Heart left ventricle (tissue), 16 donors: ENCODE measurements around the gene OPCML. TPM values are rescaled to one million over a fixed set of nuclear protein-coding genes. Genes with fewer than 3 reads are reported as not detected.

ENCODE experiments used
- ATAC-seq, 4 donors: fragments of 200-7000 bp; cut with Tn5 transposase; one replicate each; pipeline ENCODE4 v1.9.1; 2020 to 2022; ENCODE audit warnings: moderate library complexity in 4 of 4, mild to moderate bottlenecking in 3 of 4, moderate number of reproducible peaks in 1 of 4
- DNase-seq, 5 donors: peaks; one replicate each; pipeline ENCODE4 v3.0.0-alpha.2; 2020
- H3K27ac ChIP-seq, 12 donors: fragments of 200-600 bp; sonication (generic) in 4 of 12; one replicate each; pipeline versions ENCODE4 v1.5.0 to v1.8.0; 2016 to 2022; ENCODE audit warnings: mild to moderate bottlenecking in 2 of 12
- H3K27me3 ChIP-seq, 9 donors: fragments of 200-600 bp; sonication (generic) in 2 of 9; one replicate each; pipeline versions ENCODE4 v1.5.1 to v1.8.0; 2016 to 2022; ENCODE audit warnings: mild to moderate bottlenecking in 3 of 9
- H3K36me3 ChIP-seq, 9 donors: fragments of 200-600 bp; sonication (generic) in 2 of 9; one replicate each; pipeline versions ENCODE4 v1.5.0 to v1.8.0; 2018 to 2022; ENCODE audit warnings: mild to moderate bottlenecking in 2 of 9
- H3K4me1 ChIP-seq, 12 donors: fragments of 200-600 bp; sonication (generic) in 4 of 12; one replicate each; pipeline versions ENCODE4 v1.5.0 to v1.8.0; 2016 to 2022; ENCODE audit warnings: mild to moderate bottlenecking in 3 of 12
- H3K4me3 ChIP-seq, 12 donors: fragments of 200-600 bp; sonication (generic) in 4 of 12; one replicate each; pipeline versions ENCODE4 v1.5.0 to v1.8.0; 2017 to 2022; ENCODE audit warnings: mild to moderate bottlenecking in 9 of 12, moderate library complexity in 4 of 12
- H3K9me3 ChIP-seq, 12 donors: fragments of 200-600 bp; sonication (generic) in 4 of 12; one replicate each; pipeline versions ENCODE4 v1.5.0 to v1.8.0; 2016 to 2022; ENCODE audit warnings: mild to moderate bottlenecking in 1 of 12
- POLR2A ChIP-seq, 2 donors: fragments of 450-650 bp; IDR thresholded peaks; one replicate each; pipeline ENCODE4 v1.6.1; 2017; ENCODE audit warnings: antibody characterized with exemption in 2 of 2, mild to moderate bottlenecking in 2 of 2, moderate library complexity in 2 of 2
- WGBS, 4 donors: extraction: QIAGEN DNeasy Blood & Tissue Kit in 2 of 4; methylation state at CpG; one replicate each; pipeline versions ENCODE4 v1.1.5 to v1.1.7; 2013 to 2018; 5-methylcytosine and 5-hydroxymethylcytosine counted together
- intact Hi-C, 10 donors: fragments of 100-400 bp; cut with DNase I; formaldehyde crosslinking; loops; one replicate each; pipeline versions ENCODE4 v1.11.1 to v1.14.2; 2022
- polyA plus RNA-seq, 2 donors: library from polyadenylated mRNA; stranded (reverse); fragments of 200-250 nt; gene quantifications; one replicate each; pipeline ENCODE4 v1.2.3, GENCODE V29; 2013
- total RNA-seq, 9 donors: library from RNA; depleted of rRNA in 2 of 9; stranded (reverse); fragments of >200 nt in 2 of 9; fragmentation: NEBNext Ultra II Directional in 3 of 9; extraction: Animal tissue kit (Norgen Biotek cat#: 25700) in 3 of 9; gene quantifications; one replicate each; pipeline versions ENCODE4 v1.1.0 to v1.2.4, GENCODE V29; 2016 to 2023
- TF ChIP-seq, protein P1 (sequence below), 12 donors: fragments of 200-600 bp; sonication (generic) in 4 of 12; IDR thresholded peaks; one replicate each; pipeline versions ENCODE4 v1.5.0 to v1.8.0; 2018 to 2022; ENCODE audit warnings: antibody characterized with exemption in 12 of 12, mild to moderate bottlenecking in 5 of 12
- donor health status: ischemic (EF 13 %, LVEDD 7.1; RV severe dilation, severe dysfunction).
- donor health status: healthy with polysubstance abuse.
- donor health status: DM: no; HTN: yes; CAD: no.
- donor health status: DM: no; HTN: no; CAD: no.
- donor health status: ischemic (EF 25% LVEDD 6.9; RV normal size, moderate dysfunction).
- donor health status: ischemic (EF 25% LVEDD 5.7; RV mildly dilated, moderate dysfunction).
- donor health status: healthy.
- donor health status: DM: yes; HTN: yes; CAD: no.
- donor health status: ischemic (EF 35%, LVEDD 5.7; RV mildly dilated, moderate dysfunction).
- donor health status: nonischemic (EF 11% LVEDD 7.7; RV severe dilation, severe dysfunction).
- donor health status: DM: yes; HTN: yes; CAD: no.
- donor health status: PGD.
- donor health status: ischemic (EF 29% LVEDD 5.4; RV normal size, mild dysfunction).
- donor health status: nonischemic (EF 23%, LVEDD 6.1; RV moderate dilation, normal function).

OPCML gene
- total and polyA plus RNA-seq, 11 donors = 0.04 to 1.3 (median 0.23) TPM; not detected in 3

DNA sequence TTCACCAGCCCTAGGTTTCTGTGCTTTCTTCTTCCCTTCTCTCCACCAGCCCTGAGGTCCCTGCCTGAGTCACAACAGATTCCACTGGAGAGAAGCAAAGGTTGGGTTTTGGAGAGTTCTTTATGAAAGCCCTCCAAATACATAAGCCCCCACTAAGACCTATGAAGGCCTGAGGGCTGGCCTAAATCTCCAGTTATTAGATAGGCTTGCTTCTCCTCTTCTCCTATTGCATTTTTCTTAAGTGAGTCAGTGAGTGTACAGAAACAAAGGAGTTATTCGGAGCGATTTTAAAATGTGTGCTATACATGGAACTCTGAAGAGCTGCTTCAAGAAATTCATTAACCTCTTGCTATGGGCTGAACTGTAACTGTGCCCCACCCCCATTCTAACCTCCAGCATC, 1057.3 kb downstream of the OPCML start:
- intact Hi-C loops = loop anchor here in 1 of 10 donors (10.0 kb wide), 1 partner anchor 460 kb away; no protein-coding TSS in a partner anchor

GRCh38 chr11:132472411-132473172, 1059.7 kb downstream of the OPCML start:
- no peak for TF ChIP-seq POLR2A (IDR thresholded peaks at IDR 0.05)
- TF ChIP-seq, protein P1, sequence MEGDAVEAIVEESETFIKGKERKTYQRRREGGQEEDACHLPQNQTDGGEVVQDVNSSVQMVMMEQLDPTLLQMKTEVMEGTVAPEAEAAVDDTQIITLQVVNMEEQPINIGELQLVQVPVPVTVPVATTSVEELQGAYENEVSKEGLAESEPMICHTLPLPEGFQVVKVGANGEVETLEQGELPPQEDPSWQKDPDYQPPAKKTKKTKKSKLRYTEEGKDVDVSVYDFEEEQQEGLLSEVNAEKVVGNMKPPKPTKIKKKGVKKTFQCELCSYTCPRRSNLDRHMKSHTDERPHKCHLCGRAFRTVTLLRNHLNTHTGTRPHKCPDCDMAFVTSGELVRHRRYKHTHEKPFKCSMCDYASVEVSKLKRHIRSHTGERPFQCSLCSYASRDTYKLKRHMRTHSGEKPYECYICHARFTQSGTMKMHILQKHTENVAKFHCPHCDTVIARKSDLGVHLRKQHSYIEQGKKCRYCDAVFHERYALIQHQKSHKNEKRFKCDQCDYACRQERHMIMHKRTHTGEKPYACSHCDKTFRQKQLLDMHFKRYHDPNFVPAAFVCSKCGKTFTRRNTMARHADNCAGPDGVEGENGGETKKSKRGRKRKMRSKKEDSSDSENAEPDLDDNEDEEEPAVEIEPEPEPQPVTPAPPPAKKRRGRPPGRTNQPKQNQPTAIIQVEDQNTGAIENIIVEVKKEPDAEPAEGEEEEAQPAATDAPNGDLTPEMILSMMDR (IDR thresholded peaks at IDR 0.05) = peak in 2 of 12 donors; percentile 27
- peaks cover 0 to 4% (median 0%) of the 10 kb centered on the region in 9 donors for H3K27me3 ChIP-seq
- intact Hi-C loops = loop anchor here in 1 of 10 donors (10.0 kb wide), 1 partner anchor 462 kb away; no protein-coding TSS in a partner anchor
- H3K9me3 ChIP-seq = no peaks in the 10 kb centered on the region
- H3K27ac ChIP-seq = no peak overlapping the region
- DNase-seq (peak in 2 of 5 donors; percentile 9 to 23), ATAC-seq (peak in 2 of 4 donors; percentile 26 to 54)
- H3K36me3 ChIP-seq = no peaks in the 10 kb centered on the region
- 49 to 63% (median 57%) methylated on average over 6 of the region's 6 CpGs for WGBS, 4 donors
- H3K4me1 ChIP-seq = peaks cover 0 to 8% (median 0%) of the 10 kb centered on the region in 12 donors
- no peak overlapping the region for H3K4me3 ChIP-seq

More for the DNA sequence above, 1057.3 kb downstream of the OPCML start:
- ATAC-seq = no peak
- Histone ChIP-seq H3K4me3 (no peak overlapping the region), H3K9me3 (no peaks in the 10 kb centered on the region), H3K27ac (no peak overlapping the region), H3K36me3 (no peaks in the 10 kb centered on the region), H3K4me1 (peaks cover 0 to 8% (median 0%) of the 10 kb centered on the region in 12 donors), H3K27me3 (peaks cover 0 to 7% (median 0%) of the 10 kb centered on the region in 9 donors)
- WGBS, 4 donors = 89 to 95% (median 94%) methylated on average over 2 of the region's 2 CpGs
- DNase-seq = no peak
- TF ChIP-seq POLR2A (IDR thresholded peaks at IDR 0.05) = no peak
- TF ChIP-seq, protein P1 (IDR thresholded peaks at IDR 0.05) = no peak

GRCh38 chr11:132471466-132471865, 1060.8 kb downstream of the OPCML start:
- no peaks in the 10 kb centered on the region for H3K9me3 ChIP-seq
- ATAC-seq = peak in 1 of 4 donors; percentile 41
- no peak overlapping the region for H3K27ac ChIP-seq
- intact Hi-C loops = loop anchor here in 1 of 10 donors (10.0 kb wide), 1 partner anchor 463 kb away; no protein-coding TSS in a partner anchor
- no peak for DNase-seq
- no peak for TF ChIP-seq POLR2A (IDR thresholded peaks at IDR 0.05)
- TF ChIP-seq, protein P1 (IDR thresholded peaks at IDR 0.05) = no peak
- no peaks in the 10 kb centered on the region for H3K36me3 ChIP-seq
- no peak overlapping the region for H3K4me3 ChIP-seq
- H3K27me3 ChIP-seq = peaks cover 0 to 4% (median 0%) of the 10 kb centered on the region in 9 donors
- peaks cover 0 to 8% (median 0%) of the 10 kb centered on the region in 12 donors for H3K4me1 ChIP-seq
- 42 to 65% (median 52%) methylated on average over 3 of the region's 3 CpGs for WGBS, 4 donors

- peaks cover 0 to 4% (median 0%) of the 10 kb centered on the region in 9 donors for H3K27me3 ChIP-seq
- no peaks in the 10 kb centered on the region for H3K9me3 ChIP-seq
- no peak for TF ChIP-seq POLR2A (IDR thresholded peaks at IDR 0.05)
- TF ChIP-seq, protein P1 (IDR thresholded peaks at IDR 0.05) = no peak
- DNase-seq (no peak), ATAC-seq (peak in 1 of 4 donors; percentile 33)
- peaks cover 0 to 2% (median 0%) of the 10 kb centered on the region in 12 donors for H3K4me1 ChIP-seq
- WGBS, 4 donors = 11 to 24% (median 19%) methylated on average over 7 of the region's 7 CpGs
- H3K36me3 ChIP-seq = no peaks in the 10 kb centered on the region
- intact Hi-C loops = no loop called here
- no peak overlapping the region for H3K4me3 ChIP-seq
- H3K27ac ChIP-seq = no peak overlapping the region
Observed at GRCh38 chr11:132466983-132467382, 1065.3 kb downstream of the OPCML start.
